Caco-2 (cell line): ENCODE data around the gene SAMD8. TPM values are rescaled to one million over a fixed set of nuclear protein-coding genes. Genes with fewer than 3 reads are reported as not detected.

Source experiments
- BruUV-seq: library from RNA; stranded (reverse); fragments of 400-500 nt; replicated peaks from 2 replicates; lab custom pipeline; 2021; lab: Mats Ljungman, UMichigan
- CTCF ChIA-PET: fragments of 300-600 bp; sonication (Branson Sonifier 250); formaldehyde crosslinking; loops from one replicate; lab custom pipeline; 2022; ENCODE audit warnings: antibody characterized with exemption; lab: Charles Lee
- POLR2A ChIA-PET: fragments of 300-600 bp; sonication (Branson Sonifier 250); formaldehyde crosslinking; loops from one replicate; lab custom pipeline; 2022; ENCODE audit warnings: antibody characterized with exemption; lab: Charles Lee
- DNase-seq, 2 experiments: peaks; one replicate each; pipeline versions ENCODE4 v3.0.0 to v3.0.0-alpha.2; 2020 to 2022
- H3K27me3 ChIP-seq: replicated peaks from 2 replicates; pipeline ENCODE4 v1.6.0; 2011; ENCODE audit warnings: low read length; ENCODE audit not compliant: control insufficient read depth, insufficient read depth
- H3K36me3 ChIP-seq: 2 replicates; pipeline ENCODE4 v1.5.1; 2011; ENCODE audit warnings: low read length; ENCODE audit not compliant: control insufficient read depth, insufficient read depth
- H3K4me1 ChIP-seq: fragments of 250-450 bp; sonication (Bioruptor Pico); 2 replicates; pipeline ENCODE4 v1.5.1; 2020; ENCODE audit warnings: mild to moderate bottlenecking
- H3K4me3 ChIP-seq: 2 replicates; pipeline ENCODE4 v1.5.1; 2011; ENCODE audit warnings: low read depth, mild to moderate bottlenecking, control low read depth, low read length
- H3K9me3 ChIP-seq: fragments of 250-450 bp; sonication (Bioruptor Pico); 2 replicates; pipeline ENCODE4 v1.5.1; 2020; ENCODE audit warnings: mild to moderate bottlenecking, moderate library complexity
- H3K27ac Mint-ChIP-seq: one replicate; pipeline ENCODE4 v1.8.0; 2022; ENCODE audit warnings: mixed read lengths; ENCODE audit not compliant: unreplicated experiment
- H3K27me3 Mint-ChIP-seq: one replicate; pipeline ENCODE4 v1.8.0; 2022; ENCODE audit warnings: mixed read lengths; ENCODE audit not compliant: insufficient read depth, unreplicated experiment
- H3K36me3 Mint-ChIP-seq: one replicate; pipeline ENCODE4 v1.8.0; 2022; ENCODE audit warnings: mild to moderate bottlenecking, mixed read lengths; ENCODE audit not compliant: insufficient read depth, unreplicated experiment
- H3K4me1 Mint-ChIP-seq: one replicate; pipeline ENCODE4 v1.8.0; 2022; ENCODE audit warnings: low read depth, mixed read lengths; ENCODE audit not compliant: unreplicated experiment
- H3K4me3 Mint-ChIP-seq: one replicate; pipeline ENCODE4 v1.8.0; 2022; ENCODE audit warnings: mild to moderate bottlenecking, moderate library complexity, mixed read lengths; ENCODE audit not compliant: unreplicated experiment
- H3K9me3 Mint-ChIP-seq: one replicate; pipeline ENCODE4 v1.8.0; 2022; ENCODE audit warnings: mixed read lengths; ENCODE audit not compliant: unreplicated experiment
- intact Hi-C: fragments of 100-400 bp; cut with micrococcal nuclease; formaldehyde crosslinking; loops from one replicate; pipeline ENCODE4 v1.10.0; 2022; ENCODE audit not compliant: unreplicated experiment
- total RNA-seq: library from RNA; stranded (reverse); gene quantifications from 2 replicates; pipeline ENCODE4 v1.2.3, GENCODE V29; 2022
- TF ChIP-seq, protein P1 (sequence below), 2 experiments: fragments of 200-600 bp in 1 of 2; IDR thresholded peaks; 1 replicate in 1 of 2; 2 replicates in 1 of 2; pipeline versions ENCODE4 v1.5.1 to v1.8.0; 2011 to 2022; ENCODE audit warnings: antibody characterized with exemption in 1 of 2, control low read depth in 1 of 2, inconsistent platforms in 1 of 2, low read depth in 1 of 2, low read length in 1 of 2, mild to moderate bottlenecking in 1 of 2, moderate library complexity in 1 of 2; ENCODE audit not compliant: insufficient read depth in 1 of 2, severe bottlenecking in 1 of 2, unreplicated experiment in 1 of 2

Gene SAMD8
- total RNA-seq, 1 experiment from 2014 or later, result 25.2 TPM

DNA sequence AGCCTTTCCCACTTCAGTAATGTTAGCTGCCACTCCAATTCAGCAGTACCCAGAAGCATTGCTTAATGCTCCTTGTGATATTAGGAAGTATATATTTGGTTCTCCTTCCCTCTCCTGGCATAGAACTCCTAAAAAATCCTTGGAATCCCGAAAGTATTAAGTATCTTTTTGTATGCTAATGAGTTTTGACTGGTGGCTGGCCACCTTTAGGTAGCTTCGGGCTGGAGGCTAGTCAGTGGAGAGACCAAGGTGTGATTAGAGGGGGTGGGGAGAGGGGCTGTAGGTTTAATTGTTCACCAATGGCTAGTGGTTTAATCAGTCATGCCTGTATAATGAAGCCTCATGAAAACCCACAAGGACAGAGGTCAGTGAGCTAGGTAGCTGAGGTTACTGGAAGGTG is 112.1 kb downstream of the SAMD8 start:
- peaks cover 98% of the 10 kb centered on the region for H3K36me3 Mint-ChIP-seq

DNA sequence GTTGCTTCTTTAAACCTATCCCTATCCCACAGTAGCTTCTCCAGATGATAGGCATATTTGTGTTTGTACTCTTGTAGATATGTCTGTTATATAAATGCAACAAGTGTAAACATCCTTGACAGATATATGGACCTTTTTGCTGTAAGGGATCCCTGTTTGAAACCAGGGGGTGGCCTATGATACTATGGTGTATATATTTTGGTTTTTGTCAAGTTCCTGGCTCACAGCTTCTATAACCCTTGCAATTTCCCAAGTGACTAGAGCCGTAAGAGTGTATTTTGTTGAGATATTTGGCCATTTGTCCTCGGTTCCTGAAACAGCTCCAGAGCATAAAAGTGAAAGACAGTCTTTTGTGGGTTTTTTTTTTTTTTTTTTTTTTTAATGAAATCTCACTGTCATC is 114.6 kb downstream of the SAMD8 start:
- no peaks in the 10 kb centered on the region for H3K27me3 ChIP-seq
- Mint-ChIP-seq H3K27ac (peak overlapping the region; percentile 88), H3K9me3 (no peaks in the 10 kb centered on the region), H3K4me3 (peak overlapping the region; percentile 53), H3K4me1 (peaks cover 65% of the 10 kb centered on the region), H3K36me3 (peaks cover 97% of the 10 kb centered on the region), H3K27me3 (no peaks in the 10 kb centered on the region)
- POLR2A ChIA-PET, result interaction anchor here (1.0 to 4.0 kb wide), 5 partner anchors 8 to 115 kb away, joined by 3 to 52 read pairs (median 4); partner anchors contain the start of genes COMTD1 and VDAC2
- peaks cover 2% of the 10 kb centered on the region for H3K36me3 ChIP-seq
- intact Hi-C loops, result no loop called here
- no peak overlapping the region for H3K4me3 ChIP-seq
- TF ChIP-seq, protein P1, sequence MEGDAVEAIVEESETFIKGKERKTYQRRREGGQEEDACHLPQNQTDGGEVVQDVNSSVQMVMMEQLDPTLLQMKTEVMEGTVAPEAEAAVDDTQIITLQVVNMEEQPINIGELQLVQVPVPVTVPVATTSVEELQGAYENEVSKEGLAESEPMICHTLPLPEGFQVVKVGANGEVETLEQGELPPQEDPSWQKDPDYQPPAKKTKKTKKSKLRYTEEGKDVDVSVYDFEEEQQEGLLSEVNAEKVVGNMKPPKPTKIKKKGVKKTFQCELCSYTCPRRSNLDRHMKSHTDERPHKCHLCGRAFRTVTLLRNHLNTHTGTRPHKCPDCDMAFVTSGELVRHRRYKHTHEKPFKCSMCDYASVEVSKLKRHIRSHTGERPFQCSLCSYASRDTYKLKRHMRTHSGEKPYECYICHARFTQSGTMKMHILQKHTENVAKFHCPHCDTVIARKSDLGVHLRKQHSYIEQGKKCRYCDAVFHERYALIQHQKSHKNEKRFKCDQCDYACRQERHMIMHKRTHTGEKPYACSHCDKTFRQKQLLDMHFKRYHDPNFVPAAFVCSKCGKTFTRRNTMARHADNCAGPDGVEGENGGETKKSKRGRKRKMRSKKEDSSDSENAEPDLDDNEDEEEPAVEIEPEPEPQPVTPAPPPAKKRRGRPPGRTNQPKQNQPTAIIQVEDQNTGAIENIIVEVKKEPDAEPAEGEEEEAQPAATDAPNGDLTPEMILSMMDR (IDR thresholded peaks at IDR 0.05; ENCODE audit: insufficient read depth in 1 of 2, low read depth in 1 of 2, low read length in 1 of 2, severe bottlenecking in 1 of 2, unreplicated experiment in 1 of 2), result no peak
- BruUV-seq, result no TSS peak
- H3K9me3 ChIP-seq, result no peaks in the 10 kb centered on the region
- CTCF ChIA-PET, result interaction anchor here (0.9 to 2.6 kb wide), 5 partner anchors 9 to 38 kb away, joined by 3 to 30 read pairs (median 17); partner anchors contain the start of genes COMTD1 and VDAC2
- peaks cover 66% of the 10 kb centered on the region for H3K4me1 ChIP-seq
- DNase-seq, result no peak

More for the DNA sequence above, 112.1 kb downstream of the SAMD8 start:
- ChIA-PET POLR2A (interaction anchor here (4.0 kb wide), 1 partner anchor 13 kb away, joined by 52 read pairs; the partner anchor contains the start of gene VDAC2), CTCF (interaction anchor here (1.2 kb wide), 1 partner anchor 35 kb away, joined by 3 read pairs; no protein-coding TSS in a partner anchor)
- no TSS peak for BruUV-seq
- no peaks in the 10 kb centered on the region for H3K9me3 ChIP-seq
- Mint-ChIP-seq H3K27ac (peak overlapping the region; percentile 88), H3K4me3 (peak overlapping the region; percentile 53), H3K9me3 (no peaks in the 10 kb centered on the region), H3K27me3 (no peaks in the 10 kb centered on the region), H3K4me1 (peaks cover 57% of the 10 kb centered on the region)
- intact Hi-C loops, result no loop called here
- DNase-seq, result no peak
- peaks cover 2% of the 10 kb centered on the region for H3K36me3 ChIP-seq
- TF ChIP-seq, protein P1 (IDR thresholded peaks at IDR 0.05; ENCODE audit: insufficient read depth in 1 of 2, low read depth in 1 of 2, low read length in 1 of 2, severe bottlenecking in 1 of 2, unreplicated experiment in 1 of 2), result no peak
- H3K27me3 ChIP-seq, result no peaks in the 10 kb centered on the region
- H3K4me3 ChIP-seq, result no peak overlapping the region
- H3K4me1 ChIP-seq, result peaks cover 49% of the 10 kb centered on the region

DNA sequence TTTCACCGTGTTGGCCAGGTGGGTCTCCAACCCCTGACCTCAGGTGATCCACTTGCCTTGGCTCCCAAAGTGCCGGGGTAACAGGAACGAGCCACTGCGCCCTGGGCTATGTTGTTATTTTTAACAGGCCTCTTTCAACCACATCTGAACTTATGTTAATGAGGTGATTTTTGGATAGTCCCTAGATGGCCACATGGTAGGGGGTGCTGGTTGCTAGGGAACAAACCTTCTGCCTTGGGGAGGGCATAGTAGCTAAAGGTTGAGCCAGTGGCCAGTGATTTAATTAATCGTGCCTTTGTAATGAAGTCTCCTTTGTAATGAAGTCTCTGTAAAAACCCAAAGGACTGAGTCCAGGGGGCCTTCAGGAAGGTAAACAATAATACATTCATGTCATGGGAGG is 115.2 kb downstream of the SAMD8 start:
- H3K36me3 Mint-ChIP-seq, result peaks cover 97% of the 10 kb centered on the region
- TF ChIP-seq, protein P1 (IDR thresholded peaks at IDR 0.05; ENCODE audit: insufficient read depth in 1 of 2, low read depth in 1 of 2, low read length in 1 of 2, severe bottlenecking in 1 of 2, unreplicated experiment in 1 of 2), result no peak
- DNase-seq, result peak in 1 of 2 experiments; percentile 14
- H3K4me3 ChIP-seq, result no peak overlapping the region
- peaks cover 65% of the 10 kb centered on the region for H3K4me1 Mint-ChIP-seq
- H3K36me3 ChIP-seq, result peaks cover 5% of the 10 kb centered on the region
- no TSS peak for BruUV-seq
- CTCF ChIA-PET, result interaction anchor here (1.9 to 2.6 kb wide), 2 partner anchors 11 to 16 kb away, joined by 5 to 17 read pairs; partner anchors contain the start of gene VDAC2
- intact Hi-C loops, result no loop called here
- no peaks in the 10 kb centered on the region for H3K9me3 ChIP-seq
- no peaks in the 10 kb centered on the region for H3K27me3 Mint-ChIP-seq
- H3K27ac Mint-ChIP-seq, result peak overlapping the region; percentile 88
- POLR2A ChIA-PET, result interaction anchor here (4.0 kb wide), 1 partner anchor 16 kb away, joined by 52 read pairs; the partner anchor contains the start of gene VDAC2
- H3K27me3 ChIP-seq, result no peaks in the 10 kb centered on the region
- peaks cover 66% of the 10 kb centered on the region for H3K4me1 ChIP-seq
- H3K4me3 Mint-ChIP-seq, result peak overlapping the region; percentile 53
- H3K9me3 Mint-ChIP-seq, result no peaks in the 10 kb centered on the region
